HG02623 (cell line): Measurements from ENCODE around the gene STAB1.

Source experiments
- ATAC-seq: cut with Tn5 transposase; IDR thresholded peaks from one replicate; pipeline ENCODE4 v1.9.1; 2021; ENCODE audit warnings: moderate library complexity; ENCODE audit not compliant: unreplicated experiment

STAB1 gene

DNA sequence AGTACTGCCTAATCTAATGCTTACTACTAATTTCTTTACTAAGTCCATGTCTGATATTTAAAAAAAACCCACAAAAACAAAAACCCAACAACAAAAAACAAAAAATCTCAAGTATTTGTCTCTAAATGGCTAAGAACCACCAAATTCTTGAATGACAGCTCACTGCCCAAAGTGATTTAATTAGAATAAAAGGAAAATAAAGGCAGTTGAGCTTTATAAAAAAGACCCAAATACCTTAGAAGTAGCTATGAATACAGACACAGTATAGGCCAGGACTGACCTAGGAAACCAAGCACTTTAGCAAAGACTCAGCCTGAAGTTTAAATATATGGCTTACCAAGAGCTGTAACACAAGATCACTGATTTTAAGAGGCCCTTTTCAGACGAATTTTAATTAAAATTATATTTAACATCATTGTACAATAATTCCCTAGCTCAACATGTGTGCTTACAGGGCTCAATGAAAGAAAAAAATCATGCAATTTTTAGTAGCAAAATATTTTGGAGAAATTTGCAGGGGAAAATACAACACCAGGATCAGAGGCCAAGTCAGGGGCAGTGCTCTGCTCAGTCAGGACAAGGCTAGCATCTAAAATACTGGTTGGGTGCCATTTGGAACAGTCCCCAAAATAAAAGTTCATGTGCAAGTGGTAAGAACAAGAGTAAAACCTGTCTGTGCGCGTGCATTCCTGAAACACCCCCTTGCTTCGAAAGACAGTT is 66.0 kb downstream of the STAB1 start:
- no peak for ATAC-seq

DNA sequence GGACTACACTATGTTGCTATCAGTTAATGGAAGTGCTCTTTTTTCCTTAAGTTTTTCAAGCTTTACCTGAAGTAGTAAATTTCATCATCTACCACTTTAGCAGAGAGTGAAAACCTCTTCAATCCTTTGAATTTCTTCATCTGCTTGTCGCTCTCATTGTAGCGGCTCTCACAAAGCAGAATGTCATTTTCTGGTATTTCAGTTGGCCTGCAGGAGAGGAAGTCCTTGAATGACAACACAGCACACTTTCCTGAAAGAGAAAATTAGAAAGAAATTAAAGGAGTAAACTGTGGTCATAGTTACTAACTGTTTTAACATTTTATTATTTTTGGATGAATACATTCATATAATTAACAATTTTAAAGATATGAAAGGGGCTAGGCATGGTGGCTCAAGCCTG is 68.8 kb downstream of the STAB1 start:
- no peak for ATAC-seq

DNA sequence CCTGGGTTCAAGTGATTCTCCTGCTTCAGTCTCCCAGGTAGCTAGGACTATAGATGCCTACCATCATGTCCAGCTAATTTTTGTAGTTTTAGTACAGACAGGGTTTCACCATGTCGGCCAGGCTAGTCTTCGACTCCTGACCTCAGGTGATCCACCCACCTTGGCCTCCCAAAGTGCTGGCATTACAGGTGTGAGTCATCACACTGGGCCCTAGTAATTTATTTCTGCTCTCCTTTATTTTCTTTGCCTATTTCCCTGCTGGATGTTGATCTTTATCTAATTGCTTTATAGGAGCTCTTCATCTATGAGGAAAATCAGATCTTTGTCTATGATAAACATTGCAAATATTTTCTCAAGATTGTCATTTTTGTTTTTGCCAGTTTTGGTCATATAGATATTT is 72.9 kb downstream of the STAB1 start:
- no peak for ATAC-seq

DNA sequence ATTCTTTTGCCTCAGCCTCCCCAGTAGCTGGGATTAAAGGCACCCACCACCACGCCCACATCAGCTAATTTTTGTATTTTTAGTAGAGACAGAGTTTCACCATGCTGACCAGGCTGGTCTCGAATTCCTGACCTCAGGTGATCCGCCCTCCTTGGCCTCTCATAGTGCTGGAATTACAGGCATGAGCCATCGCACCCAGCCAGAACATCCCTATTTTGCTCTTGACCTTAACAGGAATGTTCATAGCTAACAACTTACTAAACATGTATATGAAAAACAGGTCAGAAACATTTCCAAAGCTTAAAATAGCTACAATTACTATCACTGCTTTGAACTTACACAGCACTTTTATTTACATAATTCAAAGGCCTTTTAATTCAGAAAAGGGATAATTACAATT is 74.9 kb downstream of the STAB1 start:
- no peak for ATAC-seq

DNA sequence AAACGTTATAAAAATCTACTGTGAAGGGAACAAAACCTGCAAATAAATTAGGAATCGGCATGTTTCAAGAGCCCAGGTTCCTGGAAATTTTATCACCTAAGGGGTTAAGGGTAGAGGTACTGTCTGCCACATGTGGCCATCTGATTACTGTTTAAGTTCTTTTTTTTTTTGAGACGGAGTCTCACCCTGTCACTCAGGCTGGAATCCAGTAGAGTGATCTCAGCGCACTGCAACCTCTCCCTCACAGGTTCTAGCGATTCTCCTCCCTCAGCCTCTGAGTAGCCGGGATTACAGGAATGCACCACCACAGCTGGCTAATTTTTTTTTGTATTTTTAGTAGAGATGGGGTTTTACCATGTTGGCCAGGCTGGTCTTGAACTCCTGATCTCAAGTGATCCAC is 77.1 kb downstream of the STAB1 start:
- ATAC-seq = no peak
